IPS-NIHi7 (cell line): Measurements from ENCODE around the gene WDR37.
"Not testable (repeated sequence)": the region's sequence is repeated elsewhere in the genome, so short reads cannot be mapped to it uniquely, and the experiment has no call there.

Source experiments
- DNase-seq: peaks from one replicate; pipeline ENCODE4 v3.0.0; 2012; ENCODE audit warnings: mixed read lengths; ENCODE audit errors: extremely low spot score

Gene WDR37

GRCh38 chr10:1152386-1153250 lies 96.4 kb downstream of the WDR37 start:
- no peak for DNase-seq

GRCh38 chr10:1153251-1153763 lies 97.1 kb downstream of the WDR37 start:
- no peak for DNase-seq

- no peak for DNase-seq
Measured at GRCh38 chr10:1153805-1154351, 97.7 kb downstream of the WDR37 start.

GRCh38 chr10:1154531-1155295 lies 98.5 kb downstream of the WDR37 start:
- DNase-seq = no peak

- DNase-seq = no peak
Measured at GRCh38 chr10:1155791-1156615, 99.8 kb downstream of the WDR37 start.

- DNase-seq = peak; percentile 4
Measured at GRCh38 chr10:1156616-1156886, 100.4 kb downstream of the WDR37 start.

GRCh38 chr10:1156921-1157614 lies 100.9 kb downstream of the WDR37 start:
- DNase-seq = no peak

GRCh38 chr10:1157615-1157933 lies 101.4 kb downstream of the WDR37 start:
- no peak for DNase-seq

- no peak for DNase-seq
Measured at GRCh38 chr10:1158066-1158465, 101.9 kb downstream of the WDR37 start.

GRCh38 chr10:1158536-1158935 lies 102.4 kb downstream of the WDR37 start:
- DNase-seq = not testable (repeated sequence)

GRCh38 chr10:1159131-1160061 lies 103.2 kb downstream of the WDR37 start:
- DNase-seq = peak; percentile 6

- no peak for DNase-seq
Measured at GRCh38 chr10:1160561-1161314, 104.6 kb downstream of the WDR37 start.

- not testable (repeated sequence) for DNase-seq
Measured at GRCh38 chr10:1161315-1161673, 105.1 kb downstream of the WDR37 start.

GRCh38 chr10:1162481-1163203 lies 106.5 kb downstream of the WDR37 start:
- DNase-seq = no peak

- no peak for DNase-seq
Measured at GRCh38 chr10:1163204-1163660, 107.0 kb downstream of the WDR37 start.

- no peak for DNase-seq
Measured at GRCh38 chr10:1163831-1164230, 107.6 kb downstream of the WDR37 start.

- DNase-seq = no peak
Measured at GRCh38 chr10:1166101-1166827, 110.1 kb downstream of the WDR37 start.

- DNase-seq = no peak
Measured at GRCh38 chr10:1166828-1167275, 110.7 kb downstream of the WDR37 start.
